Activated CD4-positive, CD25-positive, alpha-beta regulatory T cell treated with anti-CD3 and anti-CD28 coated beads, Interleukin-2, amount 50 U/mL, for 16 hours (primary cell): ENCODE results near the gene CACNA1E.

Experiments used
- DNase-seq: peaks from one replicate; pipeline ENCODE4 v3.0.0-alpha.2; 2020; ENCODE audit warnings: low read depth, low spot score

The CACNA1E gene

GRCh38 chr1:181768211-181768929 lies 285.1 kb downstream of the CACNA1E start:
- DNase-seq = no peak

DNA sequence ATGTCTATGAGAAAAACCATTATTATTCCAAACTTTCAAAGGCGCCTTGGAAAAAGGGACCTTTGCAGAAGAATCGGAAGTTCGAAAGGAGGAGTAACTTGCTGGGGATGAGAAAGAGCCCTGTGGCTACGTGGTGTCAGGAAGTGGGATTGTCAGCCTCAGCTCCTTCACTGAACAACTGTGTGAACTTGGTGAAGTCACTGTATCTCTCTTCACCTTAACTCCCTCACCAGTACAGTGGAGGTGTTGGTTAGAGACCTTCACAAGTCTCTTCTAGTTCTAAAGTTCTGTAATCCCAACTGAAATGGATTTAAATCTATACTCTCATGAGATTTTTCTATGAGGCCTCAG lies 285.6 kb downstream of the CACNA1E start:
- DNase-seq = no peak

DNA sequence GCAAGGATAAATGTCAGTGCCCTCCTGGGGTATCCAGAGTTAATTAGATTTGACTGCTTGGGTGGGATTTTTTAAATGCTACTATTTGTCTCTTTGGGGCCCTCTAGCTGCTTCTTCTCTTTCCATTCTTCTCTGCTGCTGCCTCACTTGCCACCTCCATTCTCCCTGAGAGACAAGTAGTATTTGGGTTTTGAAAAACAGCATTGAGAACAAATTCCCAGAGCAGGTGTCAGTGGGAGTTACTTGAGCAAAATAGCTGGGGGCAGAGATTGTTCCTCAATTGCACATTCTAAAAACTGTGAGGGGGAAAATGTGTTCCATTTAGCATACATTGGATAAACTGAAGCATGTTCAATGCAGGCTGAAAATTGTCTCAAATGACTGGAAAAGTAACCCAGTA lies 286.5 kb downstream of the CACNA1E start:
- no peak for DNase-seq

GRCh38 chr1:181772714-181773113 lies 289.4 kb downstream of the CACNA1E start:
- no peak for DNase-seq

DNA sequence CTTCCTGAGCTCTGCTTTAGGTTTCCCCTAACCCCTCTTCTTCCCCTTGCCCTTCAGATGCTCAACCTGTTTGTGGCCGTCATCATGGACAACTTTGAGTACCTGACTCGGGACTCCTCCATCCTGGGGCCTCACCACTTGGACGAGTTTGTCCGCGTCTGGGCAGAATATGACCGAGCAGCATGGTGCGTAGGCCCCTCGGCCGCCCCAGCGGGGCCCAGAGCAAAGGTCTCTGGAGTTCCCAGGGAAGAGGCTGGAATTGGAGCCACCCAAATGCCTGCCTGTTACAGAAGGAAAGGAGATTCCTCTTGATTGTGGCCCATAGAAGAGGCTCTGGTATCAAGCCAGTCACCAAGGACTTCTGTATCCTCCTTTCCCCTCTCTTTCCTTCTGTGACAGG lies 292.7 kb downstream of the CACNA1E start:
- no peak for DNase-seq

DNA sequence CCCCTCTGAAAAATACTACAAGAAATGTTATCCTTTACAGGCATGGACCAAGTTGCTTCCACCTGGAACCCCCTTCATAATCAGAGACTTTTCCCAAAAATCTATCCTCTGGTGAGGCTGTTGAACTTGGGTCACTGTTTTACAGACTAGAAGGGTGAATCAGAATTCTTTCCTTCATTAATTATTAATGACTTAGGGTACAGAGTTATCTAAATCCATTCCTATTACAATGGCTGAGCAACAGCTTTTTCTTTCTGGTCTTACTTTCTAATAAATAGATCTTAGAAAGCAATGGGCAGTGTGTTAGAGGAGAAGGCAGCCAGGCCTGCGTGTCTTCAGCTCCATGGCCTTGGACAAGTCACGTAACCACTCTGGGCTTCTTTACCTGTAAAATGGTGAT lies 294.0 kb downstream of the CACNA1E start:
- no peak for DNase-seq

DNA sequence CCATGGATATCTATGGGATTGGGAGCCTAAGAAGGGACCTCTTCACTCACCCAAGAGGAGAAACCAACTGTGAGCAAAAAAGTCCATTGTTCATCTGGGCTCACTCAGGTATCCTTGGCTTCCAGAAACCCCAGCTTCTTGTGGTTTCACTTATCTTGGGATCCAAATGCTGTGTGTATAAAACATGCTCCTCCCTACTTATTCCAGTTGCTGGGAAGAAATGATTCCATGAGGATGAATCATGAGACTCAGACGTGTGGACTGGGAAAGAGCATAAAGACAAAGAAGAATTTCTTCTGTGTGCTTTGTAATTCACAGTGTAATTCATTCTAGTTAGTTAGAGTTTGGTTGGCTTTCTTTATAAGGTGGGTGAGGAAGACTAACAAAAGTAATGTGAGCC lies 294.5 kb downstream of the CACNA1E start:
- no peak for DNase-seq

DNA sequence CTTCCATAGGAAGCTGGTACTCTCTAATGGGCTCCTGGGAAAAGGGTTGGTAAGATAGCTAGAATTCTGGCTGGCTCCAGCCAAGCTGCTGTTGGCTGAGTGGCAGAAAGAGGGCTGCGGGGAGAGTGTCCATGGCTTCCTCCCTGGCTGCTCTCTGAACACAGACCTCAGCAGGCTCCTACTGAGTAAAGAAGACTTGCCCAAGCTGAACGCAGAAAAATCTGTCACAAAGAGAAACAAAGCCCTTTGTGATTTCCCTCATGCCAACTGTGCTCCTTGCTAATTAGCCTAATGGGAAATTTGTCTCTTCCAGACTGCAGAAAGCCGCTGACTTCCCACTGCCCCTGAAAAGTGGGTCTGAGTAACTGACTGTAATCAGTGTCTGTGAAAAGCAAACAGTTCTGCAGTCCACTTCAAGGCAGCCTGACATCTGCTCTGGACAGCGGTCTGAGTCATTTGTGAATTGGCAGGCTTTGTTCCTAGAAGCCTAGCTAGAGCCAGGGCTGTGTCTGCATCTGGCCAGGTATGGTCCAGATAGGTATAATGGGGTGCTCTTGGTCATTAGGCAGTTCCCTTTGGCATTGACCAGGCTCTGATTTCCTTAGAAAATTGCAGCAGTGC lies 295.4 kb downstream of the CACNA1E start:
- DNase-seq = no peak

DNA sequence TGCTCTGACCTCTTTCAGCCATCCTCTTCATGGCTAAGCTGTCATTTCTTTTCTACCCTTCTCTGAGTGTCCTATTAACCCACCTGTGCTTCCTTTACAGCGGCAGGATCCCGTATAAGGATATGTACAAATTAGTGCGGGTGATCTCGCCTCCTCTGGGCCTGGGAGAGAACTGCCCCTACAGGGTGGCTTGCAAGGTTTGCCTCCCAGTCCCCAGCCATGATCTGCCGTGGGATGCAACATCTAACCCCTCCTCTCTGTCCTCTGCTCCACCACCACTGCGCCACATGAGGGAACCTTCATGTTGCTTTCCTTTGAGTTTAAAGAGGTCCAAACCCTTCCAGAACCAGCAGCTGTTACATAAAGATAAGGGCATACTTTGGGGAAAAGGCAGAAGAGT lies 296.0 kb downstream of the CACNA1E start:
- no peak for DNase-seq

DNA sequence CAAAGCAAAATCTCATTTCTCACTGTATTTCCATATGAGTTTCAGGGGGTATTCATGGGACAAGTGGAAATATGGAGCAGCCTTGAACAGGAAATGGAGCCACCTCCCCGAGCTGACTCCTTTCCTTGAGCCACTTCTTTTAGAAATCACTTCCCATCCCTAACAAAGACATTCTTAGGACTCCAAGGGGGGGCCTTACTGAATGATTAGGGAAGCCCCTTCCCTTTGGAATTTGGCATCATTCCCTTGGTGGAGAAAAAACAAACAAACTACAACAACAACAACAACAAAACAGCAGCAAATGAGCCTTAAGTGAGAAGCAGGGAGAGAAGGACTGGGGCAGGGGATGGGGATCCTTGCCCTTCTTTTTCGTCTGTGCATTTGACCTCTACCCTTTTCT lies 299.9 kb downstream of the CACNA1E start:
- no peak for DNase-seq

DNA sequence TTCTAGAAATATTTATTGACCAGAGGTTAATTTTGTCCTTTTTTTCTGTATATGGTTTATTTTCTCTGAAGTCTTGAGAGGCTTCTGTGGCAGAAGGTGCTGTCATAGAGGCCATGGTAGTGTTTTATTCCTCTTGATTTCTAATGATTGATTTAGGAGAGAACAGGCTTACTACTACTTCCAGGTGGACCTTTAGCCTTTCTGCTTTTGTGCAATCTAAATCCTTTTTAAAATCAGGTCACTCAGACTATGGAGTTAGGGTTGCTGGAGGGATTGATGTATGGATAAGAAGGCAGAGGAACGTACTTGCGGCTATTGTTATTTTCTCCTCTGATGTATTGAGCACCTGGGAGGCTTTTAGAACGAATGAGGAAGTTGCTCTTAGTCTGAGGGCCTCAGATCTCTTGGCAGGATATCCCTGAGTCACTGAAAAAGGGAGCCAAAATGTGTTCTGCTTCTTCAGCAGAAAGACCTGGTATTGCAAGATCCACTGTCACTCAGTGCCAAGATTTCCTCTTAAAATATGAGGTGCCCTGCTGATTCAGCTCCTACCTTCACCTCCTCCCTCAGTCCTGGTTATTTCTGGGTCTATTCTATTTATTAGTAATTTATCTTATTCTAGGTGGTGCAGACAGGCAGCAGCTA lies 300.8 kb downstream of the CACNA1E start:
- no peak for DNase-seq

- DNase-seq = no peak
Observed at GRCh38 chr1:181789395-181789794, 306.1 kb downstream of the CACNA1E start.

DNA sequence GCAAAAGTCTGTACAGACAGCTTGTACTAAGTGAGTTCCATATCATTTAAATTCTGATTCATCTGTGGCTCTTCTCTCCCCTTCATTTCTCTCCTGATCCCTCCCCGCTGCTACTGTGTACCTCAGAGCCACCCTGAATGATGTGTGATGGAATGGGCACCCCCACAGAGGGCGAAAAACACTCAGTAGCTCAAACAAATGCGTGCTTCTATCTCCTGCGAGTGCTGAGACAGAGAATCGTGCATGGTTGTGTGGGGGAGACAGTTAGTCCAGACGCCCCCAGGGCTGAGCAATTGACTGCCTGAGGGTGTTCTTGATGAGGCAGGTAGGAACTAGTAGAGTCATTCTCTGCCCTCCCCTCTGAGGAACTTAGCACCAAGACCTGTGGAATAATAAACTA lies 308.4 kb downstream of the CACNA1E start:
- DNase-seq = no peak

DNA sequence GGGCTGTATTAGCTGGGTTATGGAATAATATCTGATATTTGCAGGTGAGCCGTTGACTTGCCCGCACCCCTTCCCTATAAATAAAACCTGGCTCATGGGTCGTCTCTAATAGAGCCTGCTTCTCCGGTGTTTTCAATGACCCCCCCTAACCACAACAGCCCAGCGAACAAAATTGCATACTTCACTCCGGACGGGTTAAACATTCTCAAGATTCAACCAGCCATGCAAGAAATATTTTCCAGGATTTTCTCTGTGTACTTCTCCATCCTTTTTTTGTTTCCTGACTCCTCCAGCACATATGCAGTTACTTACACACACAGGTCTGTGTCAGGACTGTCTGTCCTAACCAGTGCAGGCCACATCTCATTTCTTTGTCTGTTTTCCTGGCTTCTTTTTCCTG lies 310.5 kb downstream of the CACNA1E start:
- DNase-seq = no peak

- no peak for DNase-seq
Observed at GRCh38 chr1:181794332-181794731, 311.0 kb downstream of the CACNA1E start.

DNA sequence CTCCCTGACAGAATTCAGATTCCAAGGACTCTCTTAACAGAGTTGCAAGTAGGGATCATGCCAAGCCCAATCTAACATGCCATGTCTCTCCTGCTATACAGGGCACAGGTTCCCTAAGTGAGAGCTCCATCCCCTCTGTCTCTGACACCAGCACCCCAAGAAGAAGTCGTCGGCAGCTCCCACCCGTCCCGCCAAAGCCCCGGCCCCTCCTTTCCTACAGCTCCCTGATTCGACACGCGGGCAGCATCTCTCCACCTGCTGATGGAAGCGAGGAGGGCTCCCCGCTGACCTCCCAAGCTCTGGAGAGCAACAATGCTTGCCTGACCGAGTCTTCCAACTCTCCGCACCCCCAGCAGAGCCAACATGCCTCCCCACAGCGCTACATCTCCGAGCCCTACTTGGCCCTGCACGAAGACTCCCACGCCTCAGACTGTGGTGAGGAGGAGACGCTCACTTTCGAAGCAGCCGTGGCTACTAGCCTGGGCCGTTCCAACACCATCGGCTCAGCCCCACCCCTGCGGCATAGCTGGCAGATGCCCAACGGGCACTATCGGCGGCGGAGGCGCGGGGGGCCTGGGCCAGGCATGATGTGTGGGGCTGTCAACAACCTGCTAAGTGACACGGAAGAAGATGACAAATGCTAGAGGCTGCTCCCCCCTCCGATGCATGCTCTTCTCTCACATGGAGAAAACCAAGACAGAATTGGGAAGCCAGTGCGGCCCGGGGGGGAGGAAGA lies 315.0 kb downstream of the CACNA1E start:
- DNase-seq = no peak

DNA sequence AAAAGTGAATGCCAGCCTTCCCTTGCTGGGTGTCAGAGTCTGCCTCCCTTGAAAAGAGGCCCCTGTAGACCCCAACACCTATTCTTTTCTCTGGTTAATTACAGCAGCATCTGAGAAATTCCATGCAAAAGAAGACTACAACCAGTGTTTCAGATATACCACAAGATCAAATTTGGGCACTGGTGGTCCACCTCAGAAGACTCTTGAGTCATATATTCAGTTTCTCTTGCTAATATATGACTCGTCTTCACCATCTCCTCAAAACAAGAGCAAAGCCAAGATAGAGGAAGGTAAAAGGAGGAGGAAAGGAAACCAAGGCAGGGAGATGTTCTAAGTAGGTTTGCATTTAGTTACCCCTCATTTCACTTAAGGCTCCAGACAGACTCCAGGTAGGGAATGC lies 318.3 kb downstream of the CACNA1E start:
- DNase-seq = no peak

DNA sequence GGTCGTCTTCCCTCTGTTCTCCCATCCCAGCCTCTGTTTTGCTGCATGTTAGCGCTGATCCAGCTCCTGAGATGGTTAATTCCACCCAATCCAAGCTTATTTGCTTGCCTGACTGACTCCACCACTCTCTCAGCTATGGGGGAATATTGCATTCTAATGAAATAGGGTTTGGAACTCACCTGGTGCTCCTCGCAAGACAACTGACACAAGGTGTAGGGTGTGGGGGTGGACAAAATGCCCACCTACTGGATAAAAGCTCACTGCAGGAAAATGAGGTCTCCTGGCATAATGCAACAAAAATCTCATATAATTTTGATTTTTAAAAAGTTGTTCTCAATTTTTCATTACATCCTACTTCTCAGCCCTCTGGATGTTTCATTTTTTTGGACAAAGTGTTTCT lies 319.1 kb downstream of the CACNA1E start:
- DNase-seq = no peak

DNA sequence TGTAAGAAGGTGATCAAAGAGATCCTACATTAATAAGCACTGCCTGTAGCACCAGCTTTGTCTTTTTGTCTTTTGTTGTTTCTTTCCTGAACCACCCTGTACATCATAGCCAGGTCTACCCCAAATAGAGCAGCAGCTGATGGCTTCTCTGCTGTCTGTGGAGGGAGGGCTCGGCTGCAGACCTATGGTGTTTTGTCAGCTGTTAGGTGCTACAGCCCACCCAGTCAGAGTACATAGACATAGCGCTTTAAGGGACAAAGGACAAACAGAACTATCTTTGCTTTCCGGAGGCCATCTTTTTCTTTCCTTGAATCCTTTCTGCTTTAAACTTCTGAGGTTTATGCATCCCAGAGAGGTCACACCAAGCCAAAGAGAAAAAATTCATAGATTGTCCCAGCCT lies 320.1 kb downstream of the CACNA1E start:
- DNase-seq = no peak

- DNase-seq = no peak
Observed at GRCh38 chr1:181804989-181805388, 321.7 kb downstream of the CACNA1E start.

DNA sequence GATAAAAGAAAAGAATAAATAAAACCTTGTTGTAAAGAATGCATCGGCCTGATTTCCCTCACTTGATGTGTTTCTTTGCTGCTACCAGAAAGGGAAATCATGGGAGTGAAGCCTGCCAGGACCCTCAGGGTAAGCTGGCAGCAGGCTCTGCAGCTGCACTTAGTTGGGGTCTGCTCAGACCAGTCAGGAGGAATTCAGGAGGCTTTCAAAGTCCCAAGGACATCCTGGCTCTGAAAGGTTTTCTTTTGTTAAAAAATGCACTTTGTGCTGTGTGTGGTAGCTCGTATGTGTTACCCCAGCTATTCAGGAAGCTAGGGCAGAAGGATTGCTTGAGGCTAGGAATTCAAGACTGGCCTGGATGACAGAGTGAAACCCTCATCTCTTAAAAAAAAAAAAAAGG lies 323.4 kb downstream of the CACNA1E start:
- no peak for DNase-seq

GRCh38 chr1:181807251-181807650 lies 323.9 kb downstream of the CACNA1E start:
- DNase-seq = no peak
